AG04449 (cell line): ENCODE results near the gene ZFHX2.

ENCODE experiments used
- CTCF ChIA-PET: fragments of 350-600 bp; formaldehyde crosslinking; extraction: SDS; loops from one replicate; lab custom pipeline; 2021; ENCODE audit warnings: antibody characterized with exemption; lab: Yijun Ruan, JAX
- POLR2A ChIA-PET: fragments of 400-600, 350-600 bp; formaldehyde crosslinking; extraction: SDS; loops from one replicate; lab custom pipeline; 2020; ENCODE audit warnings: antibody characterized with exemption, inconsistent platforms; lab: Yijun Ruan, JAX
- DNase-seq: peaks from one replicate; pipeline ENCODE4 v3.0.0-alpha.2; 2010; ENCODE audit warnings: low read depth, low spot score
- H3K4me3 ChIP-seq: 2 replicates; pipeline ENCODE4 v1.5.1; 2011; ENCODE audit warnings: low read depth, mild to moderate bottlenecking, control low read depth, low read length
- TF ChIP-seq, protein P1 (sequence below): IDR thresholded peaks from one replicate; pipeline ENCODE4 v1.5.1; 2011; ENCODE audit warnings: mild to moderate bottlenecking, moderate library complexity, low read length, control low read depth, inconsistent platforms; ENCODE audit not compliant: insufficient read depth; ENCODE audit errors: missing control alignments

ZFHX2 gene

DNA sequence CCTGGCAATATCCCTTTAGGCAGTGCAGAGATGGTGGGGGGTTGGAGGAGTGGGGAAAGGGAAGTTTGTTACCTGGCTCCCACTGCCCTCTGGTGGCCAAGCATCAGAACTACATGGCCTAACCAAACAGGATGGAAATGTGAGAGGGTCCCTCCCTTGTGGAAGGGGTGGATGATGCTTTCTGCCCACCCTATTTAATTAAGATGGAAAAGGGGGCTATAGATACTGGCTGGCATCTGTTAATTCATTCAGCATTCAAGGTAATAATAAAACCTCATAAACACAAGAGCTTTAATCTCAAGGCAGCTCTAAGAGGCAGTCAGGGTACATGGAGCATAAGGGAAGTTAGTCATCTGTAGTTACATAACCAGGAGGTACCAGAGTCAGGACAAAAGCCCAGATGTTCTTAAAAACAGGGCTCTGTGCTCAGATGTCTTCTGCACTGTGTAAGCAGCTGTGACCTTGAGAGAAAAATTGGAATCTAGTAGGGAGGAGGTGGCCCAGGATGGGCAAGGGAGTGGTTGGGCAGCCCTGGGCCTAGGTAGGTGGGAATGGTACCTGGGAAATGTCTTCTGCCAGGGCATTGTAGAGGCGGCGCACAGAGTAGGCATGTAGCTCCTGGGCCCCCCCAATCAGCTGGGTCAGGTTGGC lies 11.4 kb upstream of the ZFHX2 start:
- H3K4me3 ChIP-seq: no peak overlapping the region
- ChIA-PET CTCF (interaction anchor here (0.8 to 19.3 kb wide), 20 partner anchors 8 to 295 kb away, joined by 3 to 910 read pairs (median 4); partner anchors contain the start of gene ZFHX2), POLR2A (interaction anchor here (1.4 kb wide), 1 partner anchor 84 kb away, joined by 8 read pairs; no protein-coding TSS in a partner anchor)
- TF ChIP-seq, protein P1, sequence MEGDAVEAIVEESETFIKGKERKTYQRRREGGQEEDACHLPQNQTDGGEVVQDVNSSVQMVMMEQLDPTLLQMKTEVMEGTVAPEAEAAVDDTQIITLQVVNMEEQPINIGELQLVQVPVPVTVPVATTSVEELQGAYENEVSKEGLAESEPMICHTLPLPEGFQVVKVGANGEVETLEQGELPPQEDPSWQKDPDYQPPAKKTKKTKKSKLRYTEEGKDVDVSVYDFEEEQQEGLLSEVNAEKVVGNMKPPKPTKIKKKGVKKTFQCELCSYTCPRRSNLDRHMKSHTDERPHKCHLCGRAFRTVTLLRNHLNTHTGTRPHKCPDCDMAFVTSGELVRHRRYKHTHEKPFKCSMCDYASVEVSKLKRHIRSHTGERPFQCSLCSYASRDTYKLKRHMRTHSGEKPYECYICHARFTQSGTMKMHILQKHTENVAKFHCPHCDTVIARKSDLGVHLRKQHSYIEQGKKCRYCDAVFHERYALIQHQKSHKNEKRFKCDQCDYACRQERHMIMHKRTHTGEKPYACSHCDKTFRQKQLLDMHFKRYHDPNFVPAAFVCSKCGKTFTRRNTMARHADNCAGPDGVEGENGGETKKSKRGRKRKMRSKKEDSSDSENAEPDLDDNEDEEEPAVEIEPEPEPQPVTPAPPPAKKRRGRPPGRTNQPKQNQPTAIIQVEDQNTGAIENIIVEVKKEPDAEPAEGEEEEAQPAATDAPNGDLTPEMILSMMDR: peak; percentile 96
- no peak for DNase-seq

DNA sequence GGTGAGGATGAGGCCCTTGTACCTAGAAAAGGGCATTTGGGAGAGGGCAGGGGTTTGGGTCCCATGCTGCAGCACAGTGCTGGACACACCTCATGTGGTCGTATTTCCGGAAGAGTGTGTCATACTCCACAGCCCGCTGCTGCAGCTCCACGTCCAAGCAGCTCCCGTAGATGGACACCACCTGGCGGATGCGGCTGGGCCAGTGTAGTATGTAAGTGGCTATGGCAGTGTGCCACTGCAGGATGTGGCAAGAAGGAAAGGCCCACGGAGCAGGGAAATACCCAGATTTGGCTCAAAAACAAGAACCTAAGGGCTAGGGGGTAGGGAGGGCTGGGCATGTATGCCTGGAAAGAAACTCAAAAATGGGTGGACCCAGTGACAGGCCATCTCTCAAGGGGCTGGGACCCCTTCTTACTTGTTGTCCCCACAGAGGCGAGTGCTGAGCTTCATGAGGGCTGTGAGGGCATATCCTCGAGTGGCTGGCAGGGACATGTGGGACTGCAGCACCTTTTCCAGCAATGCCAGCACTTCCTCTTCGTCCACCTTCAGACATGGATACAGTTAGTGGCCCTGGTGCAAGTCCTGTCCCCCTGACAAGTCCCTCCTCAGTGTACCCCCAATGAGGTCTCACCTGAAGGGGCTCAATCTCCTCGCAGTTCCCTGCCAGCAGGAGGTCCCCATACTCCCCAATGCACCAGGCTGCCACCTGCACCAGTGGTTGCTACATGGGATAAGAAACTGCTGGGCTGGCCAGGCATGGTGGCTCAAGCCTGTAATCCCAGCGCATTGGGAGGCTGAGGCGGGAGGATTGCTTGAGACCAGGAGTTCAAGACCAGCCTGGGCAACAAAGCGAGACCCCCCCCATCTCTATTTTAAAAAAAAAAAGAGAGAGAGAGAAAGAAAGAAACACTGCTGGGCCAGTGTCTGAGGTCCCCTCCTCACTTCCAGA lies 10.6 kb upstream of the ZFHX2 start:
- POLR2A ChIA-PET: interaction anchor here (1.0 to 1.4 kb wide), 2 partner anchors 84 kb away, joined by 5 to 8 read pairs; no protein-coding TSS in a partner anchor
- no peak overlapping the region for H3K4me3 ChIP-seq
- no peak for DNase-seq
- CTCF ChIA-PET: interaction anchor here (0.6 to 19.3 kb wide), 28 partner anchors 8 to 348 kb away, joined by 3 to 910 read pairs (median 5); partner anchors contain the start of gene ZFHX2
- TF ChIP-seq, protein P1: no peak

DNA sequence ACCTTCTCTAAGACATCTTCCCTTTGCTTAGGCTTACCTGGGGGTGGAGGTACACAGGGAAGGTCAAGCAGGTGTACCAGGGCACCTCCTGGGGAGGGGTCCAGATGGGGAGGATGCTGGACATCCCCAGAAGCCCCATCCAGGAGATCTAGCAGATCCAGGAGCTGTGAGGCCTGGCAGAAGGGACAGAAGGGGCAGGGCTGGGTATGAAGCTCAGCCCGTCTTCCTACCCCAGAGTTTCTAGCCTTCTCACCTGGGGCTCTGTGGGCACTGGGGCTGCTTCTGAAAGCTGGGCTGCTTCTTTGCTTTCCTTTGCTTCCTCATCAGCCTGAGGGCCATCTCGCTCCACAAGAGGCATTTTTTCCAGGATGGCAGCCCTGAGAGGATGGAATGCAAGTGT lies 9.7 kb upstream of the ZFHX2 start:
- no peak overlapping the region for H3K4me3 ChIP-seq
- ChIA-PET CTCF (interaction anchor here (1.2 to 19.3 kb wide), 13 partner anchors 11 to 349 kb away, joined by 4 to 910 read pairs (median 8); partner anchors contain the start of gene ZFHX2), POLR2A (interaction anchor here (1.0 kb wide), 1 partner anchor 83 kb away, joined by 5 read pairs; no protein-coding TSS in a partner anchor)
- no peak for DNase-seq
- TF ChIP-seq, protein P1: no peak

DNA sequence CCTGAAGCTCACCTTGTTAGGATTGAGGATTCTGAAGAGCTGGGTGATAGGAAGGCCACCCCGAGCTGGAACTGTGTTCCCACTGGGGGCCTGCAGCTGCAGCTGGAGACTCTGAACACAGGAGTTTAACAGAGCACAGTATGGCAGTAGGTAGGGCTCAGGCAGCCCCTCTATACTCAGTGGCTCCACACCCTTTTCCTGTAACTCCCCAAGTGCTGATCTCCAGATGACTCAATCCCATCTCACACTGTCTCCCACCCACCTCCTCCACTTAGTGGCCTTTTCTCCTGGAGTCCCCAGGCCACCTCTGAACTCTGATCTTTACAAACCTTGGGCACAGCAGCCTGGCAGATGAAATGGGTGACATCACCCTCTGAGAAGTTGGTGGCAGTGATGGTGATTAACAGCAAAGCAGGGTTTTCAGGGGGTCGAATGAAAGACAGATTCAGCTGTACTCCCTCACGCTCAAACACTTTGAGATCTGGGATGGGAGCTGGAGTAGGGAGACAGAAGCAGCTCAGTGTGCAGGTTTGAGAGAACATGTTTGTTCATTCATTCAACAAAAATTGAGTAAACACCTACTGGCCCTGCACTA lies 8.5 kb upstream of the ZFHX2 start:
- CTCF ChIA-PET: interaction anchor here (0.6 to 19.3 kb wide), 36 partner anchors 9 to 449 kb away, joined by 3 to 910 read pairs (median 4); partner anchors contain the start of genes NGDN, PABPN1 and ZFHX2
- DNase-seq: no peak
- POLR2A ChIA-PET: interaction anchor here (1.7 kb wide), 1 partner anchor 79 kb away, joined by 5 read pairs; no protein-coding TSS in a partner anchor
- no peak overlapping the region for H3K4me3 ChIP-seq
- TF ChIP-seq, protein P1: no peak

DNA sequence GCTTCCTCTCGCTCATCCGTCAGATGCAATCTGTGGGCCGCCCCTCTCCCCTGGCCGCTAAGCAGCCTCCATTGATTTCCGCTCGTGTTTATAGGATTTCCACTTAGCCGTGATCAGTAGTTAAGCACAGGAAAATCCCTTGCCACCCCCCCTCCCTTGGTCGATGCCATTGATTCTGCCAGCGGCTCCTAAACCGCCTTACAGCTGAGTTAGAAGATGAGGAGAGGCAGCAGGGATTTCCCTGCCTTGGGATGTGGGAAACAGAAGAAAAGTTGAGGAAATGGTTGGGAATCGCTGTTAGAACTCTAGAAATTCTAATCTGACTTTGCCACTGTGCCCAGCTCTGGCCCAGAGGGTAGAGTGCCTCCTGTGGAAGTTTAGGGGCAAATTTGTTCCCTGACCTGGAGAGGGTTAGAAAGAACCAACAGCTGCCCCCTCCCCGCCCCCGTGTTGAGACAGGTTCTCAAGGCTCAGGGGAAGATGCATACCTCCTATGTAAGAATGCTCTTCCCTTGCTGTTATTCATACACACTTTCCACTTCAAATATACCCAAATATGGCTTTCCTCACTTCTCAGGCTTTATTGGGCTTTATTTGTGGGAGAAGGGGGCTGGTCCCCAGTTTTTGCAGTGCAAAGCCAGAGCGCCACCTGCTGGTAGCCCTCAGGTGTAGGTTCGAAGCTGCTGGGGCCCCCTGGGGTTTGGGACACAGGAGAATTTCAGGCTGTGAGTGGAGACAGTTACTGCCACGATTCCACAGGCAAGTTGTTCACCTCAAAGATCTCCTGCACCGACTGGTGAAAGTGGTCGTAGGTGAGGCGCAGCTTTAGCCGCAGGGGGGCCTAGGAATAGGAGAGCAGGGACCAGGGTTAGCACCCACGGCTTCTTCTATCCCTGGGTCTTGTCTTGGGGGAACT lies 7.7 kb upstream of the ZFHX2 start:
- TF ChIP-seq, protein P1: peak; percentile 93
- DNase-seq: no peak
- ChIA-PET POLR2A (interaction anchor here (1.7 kb wide), 1 partner anchor 78 kb away, joined by 5 read pairs; no protein-coding TSS in a partner anchor), CTCF (interaction anchor here (0.6 to 19.3 kb wide), 33 partner anchors 7 to 296 kb away, joined by 3 to 910 read pairs (median 4); partner anchors contain the start of genes NGDN, PABPN1 and ZFHX2)
- no peak overlapping the region for H3K4me3 ChIP-seq
